B cell (primary cell): Measurements from ENCODE around the gene CACNA1A.

Experiments
- EZH2 ChIP-seq: IDR thresholded peaks from 2 replicates; pipeline ENCODE4 v1.6.1; 2012; ENCODE audit warnings: borderline replicate concordance, low read depth, mild to moderate bottlenecking, moderate library complexity, low read length; ENCODE audit not compliant: insufficient read depth, poor library complexity, severe bottlenecking
- TF ChIP-seq, protein P1 (sequence below): fragments of 200-600 bp; IDR thresholded peaks from one replicate; pipeline ENCODE4 v1.8.0; 2022; ENCODE audit warnings: antibody characterized with exemption, mild to moderate bottlenecking

DNA sequence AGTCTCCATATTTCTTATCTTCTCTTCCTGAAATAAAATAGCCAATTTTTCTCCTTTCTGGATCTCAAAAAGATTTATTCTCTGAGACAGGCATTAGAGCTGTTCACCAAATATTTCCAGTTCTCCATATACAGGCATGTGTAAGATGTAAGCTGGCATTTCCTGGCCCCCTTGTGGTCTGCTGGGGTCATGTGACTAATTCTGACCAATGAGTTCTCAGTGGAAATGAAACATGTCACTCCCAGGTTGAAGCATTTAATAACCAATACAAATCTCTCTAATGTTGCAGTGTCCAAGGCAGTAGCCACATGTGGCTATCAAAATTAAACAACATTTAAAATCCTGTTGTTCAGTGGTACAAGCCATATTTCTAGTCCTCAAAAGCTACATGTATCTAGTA is 14.8 kb upstream of the CACNA1A start:
- TF ChIP-seq, protein P1, sequence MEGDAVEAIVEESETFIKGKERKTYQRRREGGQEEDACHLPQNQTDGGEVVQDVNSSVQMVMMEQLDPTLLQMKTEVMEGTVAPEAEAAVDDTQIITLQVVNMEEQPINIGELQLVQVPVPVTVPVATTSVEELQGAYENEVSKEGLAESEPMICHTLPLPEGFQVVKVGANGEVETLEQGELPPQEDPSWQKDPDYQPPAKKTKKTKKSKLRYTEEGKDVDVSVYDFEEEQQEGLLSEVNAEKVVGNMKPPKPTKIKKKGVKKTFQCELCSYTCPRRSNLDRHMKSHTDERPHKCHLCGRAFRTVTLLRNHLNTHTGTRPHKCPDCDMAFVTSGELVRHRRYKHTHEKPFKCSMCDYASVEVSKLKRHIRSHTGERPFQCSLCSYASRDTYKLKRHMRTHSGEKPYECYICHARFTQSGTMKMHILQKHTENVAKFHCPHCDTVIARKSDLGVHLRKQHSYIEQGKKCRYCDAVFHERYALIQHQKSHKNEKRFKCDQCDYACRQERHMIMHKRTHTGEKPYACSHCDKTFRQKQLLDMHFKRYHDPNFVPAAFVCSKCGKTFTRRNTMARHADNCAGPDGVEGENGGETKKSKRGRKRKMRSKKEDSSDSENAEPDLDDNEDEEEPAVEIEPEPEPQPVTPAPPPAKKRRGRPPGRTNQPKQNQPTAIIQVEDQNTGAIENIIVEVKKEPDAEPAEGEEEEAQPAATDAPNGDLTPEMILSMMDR: no peak
- TF ChIP-seq EZH2: no peak
